OCI-LY3 (cell line): ENCODE data around the gene GPR183.

Experiments used
- EZH2phosphoT487 ChIP-seq: fragments of 200-600 bp; shearing (Covaris generic); IDR thresholded peaks from 2 replicates; pipeline ENCODE4 v1.6.1; 2018; ENCODE audit warnings: antibody characterized with exemption, mixed run types, low read depth
- TF ChIP-seq, protein P1 (sequence below): fragments of 200-600, 300-600 bp; sonication (generic); IDR thresholded peaks from 2 replicates; pipeline ENCODE4 v1.5.1; 2014; ENCODE audit warnings: antibody characterized with exemption, low read length, low read depth

- TF ChIP-seq, protein P1, sequence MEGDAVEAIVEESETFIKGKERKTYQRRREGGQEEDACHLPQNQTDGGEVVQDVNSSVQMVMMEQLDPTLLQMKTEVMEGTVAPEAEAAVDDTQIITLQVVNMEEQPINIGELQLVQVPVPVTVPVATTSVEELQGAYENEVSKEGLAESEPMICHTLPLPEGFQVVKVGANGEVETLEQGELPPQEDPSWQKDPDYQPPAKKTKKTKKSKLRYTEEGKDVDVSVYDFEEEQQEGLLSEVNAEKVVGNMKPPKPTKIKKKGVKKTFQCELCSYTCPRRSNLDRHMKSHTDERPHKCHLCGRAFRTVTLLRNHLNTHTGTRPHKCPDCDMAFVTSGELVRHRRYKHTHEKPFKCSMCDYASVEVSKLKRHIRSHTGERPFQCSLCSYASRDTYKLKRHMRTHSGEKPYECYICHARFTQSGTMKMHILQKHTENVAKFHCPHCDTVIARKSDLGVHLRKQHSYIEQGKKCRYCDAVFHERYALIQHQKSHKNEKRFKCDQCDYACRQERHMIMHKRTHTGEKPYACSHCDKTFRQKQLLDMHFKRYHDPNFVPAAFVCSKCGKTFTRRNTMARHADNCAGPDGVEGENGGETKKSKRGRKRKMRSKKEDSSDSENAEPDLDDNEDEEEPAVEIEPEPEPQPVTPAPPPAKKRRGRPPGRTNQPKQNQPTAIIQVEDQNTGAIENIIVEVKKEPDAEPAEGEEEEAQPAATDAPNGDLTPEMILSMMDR, result no peak
- no peak for TF ChIP-seq EZH2phosphoT487
Measured at GRCh38 chr13:99264051-99264450, 43.1 kb downstream of the GPR183 start.
